Upper lobe of left lung (tissue), 6 donors: ENCODE measurements around the gene TENM3. TPM values are rescaled to one million over a fixed set of nuclear protein-coding genes. Genes with fewer than 3 reads are reported as not detected.

Experiments used
- ATAC-seq, 2 donors: fragments of 200-7000 bp; cut with Tn5 transposase; one replicate each; pipeline ENCODE4 v1.9.1; 2022; ENCODE audit warnings: mild to moderate bottlenecking in 2 of 2, moderate library complexity in 2 of 2; ENCODE audit not compliant: low FRiP score in 2 of 2
- DNase-seq, 2 donors: peaks; one replicate each; pipeline ENCODE4 v3.0.0-alpha.2; 2019 to 2020
- H3K27ac ChIP-seq, 4 donors: fragments of 200-600 bp; sonication (generic); one replicate each; pipeline ENCODE4 v1.5.1; 2016 to 2019
- H3K27me3 ChIP-seq, 4 donors: fragments of 200-600 bp; sonication (generic); one replicate each; pipeline ENCODE4 v1.5.1; 2017 to 2019
- H3K36me3 ChIP-seq, 4 donors: fragments of 200-600 bp; sonication (generic); one replicate each; pipeline ENCODE4 v1.5.1; 2016 to 2019
- H3K4me1 ChIP-seq, 4 donors: fragments of 200-600 bp; sonication (generic); one replicate each; pipeline ENCODE4 v1.5.1; 2018 to 2019
- H3K4me3 ChIP-seq, 4 donors: fragments of 200-600 bp; sonication (generic); one replicate each; pipeline ENCODE4 v1.5.1; 2017 to 2019; ENCODE audit warnings: mild to moderate bottlenecking in 2 of 4, moderate library complexity in 1 of 4
- H3K9me3 ChIP-seq, 4 donors: fragments of 200-600 bp; sonication (generic); one replicate each; pipeline ENCODE4 v1.5.1; 2018 to 2019
- CTCF ChIP-seq, 6 experiments: fragments of 450-650 bp in 4 of 6; fragments of 200-600 bp in 2 of 6; sonication (generic) in 2 of 6; IDR thresholded peaks; one replicate each; pipeline ENCODE4 v1.5.1; 2016 to 2019; ENCODE audit warnings: antibody characterized with exemption in 6 of 6
- EP300 ChIP-seq, 4 donors: sonication (generic); formaldehyde crosslinking; IDR thresholded peaks; one replicate each; pipeline ENCODE4 v1.5.1; 2017; ENCODE audit warnings: antibody characterized with exemption in 4 of 4, control low read depth in 2 of 4
- POLR2A ChIP-seq, 4 donors: fragments of 450-650 bp; IDR thresholded peaks; one replicate each; pipeline ENCODE4 v1.5.1; 2016 to 2017; ENCODE audit warnings: antibody characterized with exemption in 4 of 4, mild to moderate bottlenecking in 2 of 4
- POLR2AphosphoS5 ChIP-seq, 2 donors: sonication (generic); formaldehyde crosslinking; IDR thresholded peaks; one replicate each; pipeline ENCODE4 v1.5.1; 2017; ENCODE audit warnings: antibody characterized with exemption in 2 of 2
- WGBS, 2 donors: methylation state at CpG; one replicate each; pipeline ENCODE4 v1.1.5; 2017 to 2018; 5-methylcytosine and 5-hydroxymethylcytosine counted together
- total RNA-seq, 6 donors: library from RNA; depleted of rRNA in 4 of 6; stranded (reverse); fragments of >200 nt in 4 of 6; gene quantifications; one replicate each; pipeline versions ENCODE4 v1.1.0 to v1.2.1, GENCODE V29; 2016 to 2021
- donor health status: DM: no; HTN: no; CAD: no; lungs with moderate emphysema.
- donor health status: DM: no; HTN: yes; CAD: no; lungs with severe emphysema.

Gene TENM3
- total RNA-seq, 6 donors from 2014 or later, result 0.33 to 7.1 (median 1.1) TPM

- H3K9me3 ChIP-seq, result no peaks in the 10 kb centered on the region
- DNase-seq (no peak), ATAC-seq (no peak)
- TF ChIP-seq POLR2A (IDR thresholded peaks at IDR 0.05), result no peak
- H3K27me3 ChIP-seq, result no peaks in the 10 kb centered on the region
- H3K4me1 ChIP-seq, result no peaks in the 10 kb centered on the region
- WGBS, 2 donors, result 72 to 78% methylated on average over 3 of the region's 3 CpGs
- H3K27ac ChIP-seq, result no peak overlapping the region
- no peaks in the 10 kb centered on the region for H3K36me3 ChIP-seq
- H3K4me3 ChIP-seq, result no peak overlapping the region
These were observed 410.4 kb downstream of the TENM3 start for GRCh38 chr4:182653596-182653995.

GRCh38 chr4:182655340-182655739, 412.1 kb downstream of the TENM3 start:
- H3K4me3 ChIP-seq, result no peak overlapping the region
- 74 to 78% methylated on average over 7 of the region's 7 CpGs for WGBS, 2 donors
- H3K27me3 ChIP-seq, result no peaks in the 10 kb centered on the region
- TF ChIP-seq EP300 (IDR thresholded peaks at IDR 0.05), result no peak
- TF ChIP-seq POLR2AphosphoS5 (IDR thresholded peaks at IDR 0.05), result no peak
- TF ChIP-seq CTCF (IDR thresholded peaks at IDR 0.05), result no peak
- no peak for TF ChIP-seq POLR2A (IDR thresholded peaks at IDR 0.05)
- H3K27ac ChIP-seq, result no peak overlapping the region
- no peak for DNase-seq
- H3K4me1 ChIP-seq, result no peaks in the 10 kb centered on the region
- no peak for ATAC-seq
- no peaks in the 10 kb centered on the region for H3K9me3 ChIP-seq
- H3K36me3 ChIP-seq, result no peaks in the 10 kb centered on the region

GRCh38 chr4:182662551-182662950, 419.3 kb downstream of the TENM3 start:
- Histone ChIP-seq H3K4me3 (no peak overlapping the region), H3K27ac (no peak overlapping the region), H3K27me3 (no peaks in the 10 kb centered on the region), H3K9me3 (peaks cover 0 to 6% (median 0%) of the 10 kb centered on the region in 4 donors), H3K4me1 (no peaks in the 10 kb centered on the region), H3K36me3 (no peaks in the 10 kb centered on the region)
- TF ChIP-seq POLR2AphosphoS5 (IDR thresholded peaks at IDR 0.05) (no peak), EP300 (IDR thresholded peaks at IDR 0.05) (no peak), CTCF (IDR thresholded peaks at IDR 0.05) (no peak), POLR2A (IDR thresholded peaks at IDR 0.05) (no peak)
- ATAC-seq (no peak), DNase-seq (no peak)
- WGBS, 2 donors, result 58% methylated on average over 2 of the region's 2 CpGs

- no peak overlapping the region for H3K27ac ChIP-seq
- H3K36me3 ChIP-seq, result no peaks in the 10 kb centered on the region
- WGBS, 2 donors, result 54 to 56% methylated on average over 3 of the region's 3 CpGs
- H3K9me3 ChIP-seq, result no peaks in the 10 kb centered on the region
- H3K4me1 ChIP-seq, result no peaks in the 10 kb centered on the region
- TF ChIP-seq EP300 (IDR thresholded peaks at IDR 0.05) (no peak), POLR2A (IDR thresholded peaks at IDR 0.05) (no peak), CTCF (IDR thresholded peaks at IDR 0.05) (no peak), POLR2AphosphoS5 (IDR thresholded peaks at IDR 0.05) (no peak)
- no peaks in the 10 kb centered on the region for H3K27me3 ChIP-seq
- H3K4me3 ChIP-seq, result no peak overlapping the region
- ATAC-seq, result no peak
- DNase-seq, result no peak
These were observed 428.0 kb downstream of the TENM3 start for GRCh38 chr4:182671231-182671630.

- TF ChIP-seq CTCF (IDR thresholded peaks at IDR 0.05) (no peak), POLR2AphosphoS5 (IDR thresholded peaks at IDR 0.05) (no peak), POLR2A (IDR thresholded peaks at IDR 0.05) (no peak), EP300 (IDR thresholded peaks at IDR 0.05) (no peak)
- no peak overlapping the region for H3K4me3 ChIP-seq
- DNase-seq, result no peak
- H3K9me3 ChIP-seq, result no peaks in the 10 kb centered on the region
- no peak for ATAC-seq
- no peaks in the 10 kb centered on the region for H3K36me3 ChIP-seq
- no peaks in the 10 kb centered on the region for H3K27me3 ChIP-seq
- no peak overlapping the region for H3K27ac ChIP-seq
- H3K4me1 ChIP-seq, result no peaks in the 10 kb centered on the region
- WGBS, 2 donors, result 61 to 65% methylated on average over 5 of the region's 5 CpGs
These were observed 428.5 kb downstream of the TENM3 start for GRCh38 chr4:182671749-182672148.
